A549 (cell line): ENCODE measurements around the gene SYMPK. TPM values are rescaled to one million over a fixed set of nuclear protein-coding genes. Genes with fewer than 3 reads are reported as not detected.

Source experiments
- ATAC-seq, 2 experiments: fragments of 200-7000 bp in 1 of 2; fragments of >200 bp in 1 of 2; cut with Nextera tagmentation in 1 of 2; cut with Tn5 transposase in 1 of 2; 3 replicates each; pipeline versions ENCODE4 v1.8.0 to v1.9.1; 2018 to 2020; ENCODE audit warnings: mild to moderate bottlenecking in 1 of 2, moderate library complexity in 1 of 2
- CTCF ChIA-PET: fragments of 300-600 bp; sonication (Branson Sonifier 250); formaldehyde crosslinking; extraction: SDS; loops from one replicate; lab custom pipeline; 2021; ENCODE audit warnings: antibody characterized with exemption, inconsistent platforms; lab: Yijun Ruan, JAX
- POLR2A ChIA-PET: fragments of 350-600 bp; formaldehyde crosslinking; extraction: SDS; loops from one replicate; lab custom pipeline; 2021; ENCODE audit warnings: antibody characterized with exemption, inconsistent platforms; lab: Yijun Ruan, JAX
- DNase-seq, 2 experiments: peaks; one replicate each; pipeline versions ENCODE4 v3.0.0 to v3.0.0-alpha.2; 2011 to 2016; ENCODE audit warnings: low read depth in 1 of 2, low spot score in 1 of 2
- FAIRE-seq: peaks from 2 replicates; lab custom pipeline; 2011; peaks lifted over from hg19 to GRCh38; lab: Jason Lieb, UNC
- H3K27ac ChIP-seq, 2 experiments: fragments of >200 bp; sonication (Bioruptor Twin); formaldehyde crosslinking; 3 replicates each; pipeline ENCODE4 v1.5.1; 2016 to 2017
- H3K4me1 ChIP-seq: fragments of >200 bp; sonication (Bioruptor Twin); formaldehyde crosslinking; 3 replicates; pipeline ENCODE4 v1.6.1; 2016
- H3K4me2 ChIP-seq: fragments of >200 bp; sonication (Bioruptor Twin); formaldehyde crosslinking; 3 replicates; pipeline ENCODE4 v1.6.1; 2016
- H3K4me3 ChIP-seq: fragments of >200 bp; sonication (Bioruptor Twin); formaldehyde crosslinking; 3 replicates; pipeline ENCODE4 v1.5.1; 2016
- H3K9me3 ChIP-seq: fragments of >200 bp; sonication (Bioruptor Twin); formaldehyde crosslinking; 3 replicates; pipeline ENCODE4 v1.6.1; 2016
- ATOH8 ChIP-seq: fragments of 250-450 bp; sonication (Bioruptor Pico); IDR thresholded peaks from 2 replicates; pipeline ENCODE4 v1.5.0; 2020; ENCODE audit warnings: low read depth, mild to moderate bottlenecking, moderate library complexity
- BCL3 ChIP-seq: fragments of >200 bp; sonication (Bioruptor Twin); formaldehyde crosslinking; IDR thresholded peaks from 3 replicates; pipeline ENCODE4 v1.6.1; 2016
- BHLHE40 ChIP-seq: IDR thresholded peaks from 2 replicates; pipeline ENCODE4 v1.6.1; 2012; ENCODE audit warnings: low read depth, low read length, inconsistent platforms
- E2F6 ChIP-seq: IDR thresholded peaks from 2 replicates; pipeline ENCODE4 v1.6.1; 2012; ENCODE audit warnings: low read depth, borderline replicate concordance
- EHF ChIP-seq: fragments of 250-450 bp; sonication (Bioruptor Pico); IDR thresholded peaks from 2 replicates; pipeline ENCODE4 v1.5.0; 2020; ENCODE audit warnings: mild to moderate bottlenecking
- ELK1 ChIP-seq: fragments of 150-350 bp; IDR thresholded peaks from 2 replicates; pipeline ENCODE4 v1.6.1; 2014; ENCODE audit warnings: low read depth, mild to moderate bottlenecking, low read length
- EP300 ChIP-seq, 2 experiments: fragments of >200 bp; sonication (Bioruptor Twin); formaldehyde crosslinking; IDR thresholded peaks; 2 replicates in 1 of 2; 3 replicates in 1 of 2; pipeline ENCODE4 v1.6.1; 2016 to 2017
- ESRRA ChIP-seq: fragments of 150-350 bp; IDR thresholded peaks from 2 replicates; pipeline ENCODE4 v1.6.1; 2014; ENCODE audit warnings: mild to moderate bottlenecking, low read length, borderline replicate concordance
- FOSB ChIP-seq: fragments of 250-450 bp; sonication (Bioruptor Pico); IDR thresholded peaks from 2 replicates; pipeline ENCODE4 v1.5.0; 2020; ENCODE audit warnings: mild to moderate bottlenecking, moderate library complexity
- FOSL2 ChIP-seq, 2 experiments: fragments of 450-650 bp in 1 of 2; fragments of >200 bp in 1 of 2; sonication (Bioruptor Twin) in 1 of 2; formaldehyde crosslinking; IDR thresholded peaks; 2 replicates each; pipeline versions ENCODE4 v1.5.0 to v1.6.1; 2016 to 2020; ENCODE audit warnings: mild to moderate bottlenecking in 1 of 2, moderate library complexity in 1 of 2
- FOXS1 ChIP-seq: fragments of 250-450 bp; sonication (Bioruptor Pico); IDR thresholded peaks from 2 replicates; pipeline ENCODE4 v1.5.0; 2020; ENCODE audit warnings: mild to moderate bottlenecking, moderate library complexity
- GATA3 ChIP-seq: IDR thresholded peaks from 2 replicates; pipeline ENCODE4 v1.6.1; 2012; ENCODE audit warnings: borderline replicate concordance
- HMGXB4 ChIP-seq: fragments of 250-450 bp; sonication (Bioruptor Pico); IDR thresholded peaks from 2 replicates; pipeline ENCODE4 v1.5.0; 2021; ENCODE audit warnings: mild to moderate bottlenecking, moderate library complexity, borderline replicate concordance
- JUNB ChIP-seq: fragments of >200 bp; sonication (Bioruptor Twin); formaldehyde crosslinking; IDR thresholded peaks from 2 replicates; pipeline ENCODE4 v1.6.1; 2016
- KDM5A ChIP-seq: fragments of 200-600 bp; sonication (generic); IDR thresholded peaks from 2 replicates; pipeline ENCODE4 v1.6.1; 2016; ENCODE audit warnings: antibody characterized with exemption, mild to moderate bottlenecking
- MYC ChIP-seq: IDR thresholded peaks from 2 replicates; pipeline ENCODE4 v1.6.1; 2012; ENCODE audit warnings: mild to moderate bottlenecking, inconsistent platforms, low read length, improper control_type of control experiment, borderline replicate concordance
- NFE2L2 ChIP-seq: fragments of 150-350 bp; conservative IDR thresholded peaks from 2 replicates; pipeline ENCODE4 v1.6.1; 2014; ENCODE audit warnings: low read length
- NR3C1 ChIP-seq: fragments of >200 bp; sonication (Bioruptor Twin); formaldehyde crosslinking; IDR thresholded peaks from 3 replicates; pipeline ENCODE4 v1.6.1; 2017
- PHF8 ChIP-seq: fragments of 200-600 bp; sonication (generic); IDR thresholded peaks from 2 replicates; pipeline ENCODE4 v1.6.1; 2016; ENCODE audit warnings: low read depth, mild to moderate bottlenecking, antibody characterized with exemption, moderate library complexity, borderline replicate concordance
- POLR2A ChIP-seq: IDR thresholded peaks from 2 replicates; pipeline ENCODE4 v1.6.1; 2012; ENCODE audit warnings: mild to moderate bottlenecking, low read length
- POLR2AphosphoS2 ChIP-seq: conservative IDR thresholded peaks from 2 replicates; pipeline ENCODE4 v1.6.1; 2012; ENCODE audit warnings: low read length, improper control_type of control experiment, inconsistent platforms
- RCOR1 ChIP-seq: fragments of 150-350 bp; IDR thresholded peaks from 2 replicates; pipeline ENCODE4 v1.6.1; 2014; ENCODE audit warnings: antibody characterized with exemption, low read length, low read depth
- RFX5 ChIP-seq: fragments of 450-650 bp; IDR thresholded peaks from 2 replicates; pipeline ENCODE4 v1.7.1; 2014; ENCODE audit warnings: antibody characterized with exemption, mild to moderate bottlenecking, moderate library complexity
- SREBF2 ChIP-seq: fragments of 450-650 bp; IDR thresholded peaks from 2 replicates; pipeline ENCODE4 v1.6.1; 2014; ENCODE audit warnings: mild to moderate bottlenecking, moderate library complexity
- USF2 ChIP-seq: fragments of 450-650 bp; IDR thresholded peaks from 2 replicates; pipeline ENCODE4 v1.6.1; 2014; ENCODE audit warnings: antibody characterized with exemption
- ZFP36 ChIP-seq: fragments of 450-650 bp; IDR thresholded peaks from 2 replicates; pipeline ENCODE4 v1.6.1; 2014; ENCODE audit warnings: borderline replicate concordance; ENCODE audit not compliant: partially characterized antibody
- WGBS: methylation state at CpG from one replicate; pipeline ENCODE4 v1.1.6; 2017; ENCODE audit errors: missing lambda C conversion rate; 5-methylcytosine and 5-hydroxymethylcytosine counted together
- polyA plus RNA-seq, 4 experiments: library from polyadenylated mRNA; depleted of rRNA in 3 of 4; stranded (reverse); fragments of >200 nt; fragmentation: RNase III in 1 of 4; extraction: RNeasy Plus Mini Kit Qiagen cat#74134 plus additional on column Dnase treatment in 1 of 4; gene quantifications; 2 replicates in 3 of 4; 3 replicates in 1 of 4; pipeline ENCODE4 v1.2.3, GENCODE V29; 2011 to 2017

The SYMPK gene
- polyA plus RNA-seq, 2 of the 4 experiments (the other 2 are of a cell fraction): 61.9 to 105 TPM

- TF ChIP-seq BCL3: no peak
- TF ChIP-seq NFE2L2: no peak
- no peak for TF ChIP-seq SREBF2
Observed at GRCh38 chr19:45786533-45786894, 76.4 kb downstream of the SYMPK start (continued).

- WGBS: 92% methylated on average over 49 of the region's 57 CpGs
- ATAC-seq (no peak), FAIRE-seq (no peak)
- Histone ChIP-seq H3K4me1 (peaks cover 40% of the 10 kb centered on the region), H3K27ac (no peak overlapping the region)
- CTCF ChIA-PET: interaction anchor here (62.0 to 74.3 kb wide), 2 partner anchors 1 to 22 kb away, joined by 2204 read pairs; partner anchors contain the start of genes DMPK, DMWD, RSPH6A and SIX5
- POLR2A ChIA-PET: interaction anchor here (0.9 kb wide), 1 partner anchor 16 kb away, joined by 3 read pairs; no protein-coding TSS in a partner anchor
- TF ChIP-seq GATA3: no peak
- TF ChIP-seq ELK1: no peak
- no peak for TF ChIP-seq MYC
- TF ChIP-seq NR3C1: no peak
- no peak for TF ChIP-seq FOXS1 (CRISPR knock-in tag)
- TF ChIP-seq EP300 (IDR thresholded peaks at IDR 0.05): no peak
- TF ChIP-seq, all 56 proteins: peak for 0
- H3K9me3 ChIP-seq: no peaks in the 10 kb centered on the region
- H3K4me2 ChIP-seq: no peak overlapping the region
- no peak overlapping the region for H3K4me3 ChIP-seq
- DNase-seq: no peak
Observed at GRCh38 chr19:45785781-45786532, 77.0 kb downstream of the SYMPK start.

GRCh38 chr19:45785097-45785496 is 77.8 kb downstream of the SYMPK start:
- no peak for TF ChIP-seq PHF8
- no peak for TF ChIP-seq HMGXB4 (CRISPR knock-in tag)
- no peak for TF ChIP-seq BHLHE40
- no peak for TF ChIP-seq POLR2AphosphoS2
- TF ChIP-seq MYC: no peak
- no peak for TF ChIP-seq RFX5
- TF ChIP-seq FOSL2 (IDR thresholded peaks at IDR 0.05): no peak
- TF ChIP-seq FOSL2 (CRISPR knock-in tag; IDR thresholded peaks at IDR 0.05): no peak
- no peak for TF ChIP-seq ZFP36
- TF ChIP-seq ATOH8 (CRISPR knock-in tag): no peak
- TF ChIP-seq POLR2A: no peak
- TF ChIP-seq FOSB (CRISPR knock-in tag): no peak
- no peak for TF ChIP-seq E2F6
- no peak for TF ChIP-seq NFE2L2
- TF ChIP-seq KDM5A: no peak
- TF ChIP-seq USF2: no peak
- no peak for TF ChIP-seq EHF (CRISPR knock-in tag)
- no peak for TF ChIP-seq RCOR1
- TF ChIP-seq ESRRA: no peak
- no peak for TF ChIP-seq JUNB
- H3K4me2 ChIP-seq: no peak overlapping the region
- DNase-seq: no peak
- peak overlapping the region in 1 of 2 experiments; percentile 11; a peak in 2 of 6 replicates for H3K27ac ChIP-seq
- WGBS: 68% methylated on average over 5 of the region's 5 CpGs
- no peaks in the 10 kb centered on the region for H3K9me3 ChIP-seq
- FAIRE-seq: no peak
- H3K4me1 ChIP-seq: peaks cover 44% of the 10 kb centered on the region
- no peak for ATAC-seq
- POLR2A ChIA-PET: interaction anchor here (0.6 to 0.9 kb wide), 3 partner anchors 8 to 101 kb away, joined by 3 to 12 read pairs (median 3); partner anchors contain the start of genes DMWD and IRF2BP1
- no peak overlapping the region for H3K4me3 ChIP-seq
- CTCF ChIA-PET: interaction anchor here (62.0 to 74.3 kb wide), 2 partner anchors 0 to 23 kb away, joined by 2204 read pairs; partner anchors contain the start of genes DMPK, DMWD, RSPH6A and SIX5
